Natural killer cell (primary cell): ENCODE data around the gene PDZRN3. TPM values are rescaled to one million over a fixed set of nuclear protein-coding genes. Genes with fewer than 3 reads are reported as not detected.

Experiments
- ATAC-seq, 3 donors: fragments of 150-1000 bp in 2 of 3; fragments of 200-7000 bp in 1 of 3; cut with Tn5 transposase; 1 replicate in 1 of 3; 2 replicates in 2 of 3; pipeline ENCODE4 v1.10.0; 2021; ENCODE audit warnings: mild to moderate bottlenecking in 2 of 3, moderate library complexity in 2 of 3
- DNase-seq, 2 donors: peaks; one replicate each; pipeline versions ENCODE4 v3.0.0 to v3.0.0-alpha.2; 2013 to 2021; ENCODE audit warnings: mixed read lengths in 1 of 2
- H3K27ac ChIP-seq: one replicate; pipeline ENCODE4 v1.5.1; 2013; ENCODE audit warnings: mild to moderate bottlenecking, low read length
- H3K27me3 ChIP-seq: one replicate; pipeline ENCODE4 v1.6.1; 2013; ENCODE audit warnings: low read length; ENCODE audit not compliant: control insufficient read depth, insufficient read depth
- H3K36me3 ChIP-seq: one replicate; pipeline ENCODE4 v1.6.1; 2013; ENCODE audit warnings: low read length; ENCODE audit not compliant: control insufficient read depth, insufficient read depth
- H3K4me1 ChIP-seq: one replicate; pipeline ENCODE4 v1.6.1; 2013; ENCODE audit warnings: low read length; ENCODE audit not compliant: control insufficient read depth, insufficient read depth
- H3K4me3 ChIP-seq: one replicate; pipeline ENCODE4 v1.5.1; 2013; ENCODE audit warnings: low read length
- H3K9me3 ChIP-seq: one replicate; pipeline ENCODE4 v1.6.1; 2013; ENCODE audit warnings: low read length; ENCODE audit not compliant: control insufficient read depth, insufficient read depth
- H3K27ac Mint-ChIP-seq, 2 donors: one replicate each; pipeline ENCODE4 v1.8.0; 2022; ENCODE audit warnings: mild to moderate bottlenecking in 2 of 2, mixed read lengths in 2 of 2, moderate library complexity in 1 of 2
- H3K27me3 Mint-ChIP-seq, 2 donors: one replicate each; pipeline ENCODE4 v1.8.0; 2022; ENCODE audit warnings: low read depth in 2 of 2, mixed read lengths in 2 of 2
- H3K36me3 Mint-ChIP-seq: one replicate; pipeline ENCODE4 v1.8.0; 2022; ENCODE audit warnings: mixed read lengths
- H3K4me1 Mint-ChIP-seq, 2 donors: one replicate each; pipeline ENCODE4 v1.8.0; 2022; ENCODE audit warnings: mixed read lengths in 2 of 2
- H3K4me3 Mint-ChIP-seq: one replicate; pipeline ENCODE4 v1.8.0; 2022; ENCODE audit warnings: mild to moderate bottlenecking, moderate library complexity, mixed read lengths
- H3K9me3 Mint-ChIP-seq, 2 donors: one replicate each; pipeline ENCODE4 v1.8.0; 2022; ENCODE audit warnings: mixed read lengths in 2 of 2
- CTCF ChIP-seq: fragments of 200-600 bp; IDR thresholded peaks from one replicate; pipeline ENCODE4 v1.8.0; 2022; ENCODE audit warnings: antibody characterized with exemption
- WGBS: methylation state at CpG from one replicate; pipeline ENCODE4 v1.1.7; 2013; ENCODE audit warnings: missing lambda C conversion rate; ENCODE audit not compliant: insufficient coverage; 5-methylcytosine and 5-hydroxymethylcytosine counted together
- intact Hi-C: fragments of 100-400 bp; cut with micrococcal nuclease; formaldehyde crosslinking; loops from one replicate; pipeline ENCODE4 v1.14.2; 2022
- total RNA-seq, 4 donors: library from RNA; stranded (reverse); fragments of 120-200 nt in 1 of 4; gene quantifications; one replicate each; pipeline versions ENCODE4 v1.2.3 to v1.2.4, GENCODE V29; 2013 to 2022

Gene PDZRN3
- total RNA-seq, 3 donors from 2014 or later (not counting 1 experiment from before 2014, with no cell fraction given) = not detected

- no peak for TF ChIP-seq CTCF
- Mint-ChIP-seq H3K9me3 (peaks cover 0 to 2% of the 10 kb centered on the region in 2 donors), H3K27me3 (no peaks in the 10 kb centered on the region), H3K27ac (no peak overlapping the region), H3K4me1 (no peaks in the 10 kb centered on the region), H3K4me3 (no peak overlapping the region), H3K36me3 (no peaks in the 10 kb centered on the region)
- H3K36me3 ChIP-seq = no peaks in the 10 kb centered on the region
- H3K27me3 ChIP-seq = no peaks in the 10 kb centered on the region
- no peaks in the 10 kb centered on the region for H3K9me3 ChIP-seq
- no peak for DNase-seq
- ATAC-seq = no peak
- intact Hi-C loops = no loop called here
- WGBS = 84% methylated on average over 3 of the region's 3 CpGs
- H3K4me3 ChIP-seq = no peak overlapping the region
- H3K27ac ChIP-seq = no peak overlapping the region
- no peaks in the 10 kb centered on the region for H3K4me1 ChIP-seq
Observed at GRCh38 chr3:73556520-73557372, 68.0 kb downstream of the PDZRN3 start.

GRCh38 chr3:73555076-73555475 lies 69.7 kb downstream of the PDZRN3 start:
- TF ChIP-seq CTCF = no peak
- Mint-ChIP-seq H3K27me3 (no peaks in the 10 kb centered on the region), H3K36me3 (no peaks in the 10 kb centered on the region), H3K27ac (no peak overlapping the region), H3K9me3 (peaks cover 0 to 2% of the 10 kb centered on the region in 2 donors), H3K4me3 (no peak overlapping the region), H3K4me1 (no peaks in the 10 kb centered on the region)
- H3K4me1 ChIP-seq = no peaks in the 10 kb centered on the region
- H3K27me3 ChIP-seq = no peaks in the 10 kb centered on the region
- no peak for DNase-seq
- ATAC-seq = no peak
- no peak overlapping the region for H3K4me3 ChIP-seq
- no peaks in the 10 kb centered on the region for H3K9me3 ChIP-seq
- no peak overlapping the region for H3K27ac ChIP-seq
- no peaks in the 10 kb centered on the region for H3K36me3 ChIP-seq
- WGBS = no CpG with 5 or more reads among the region's 2 CpGs
- intact Hi-C loops = no loop called here

DNA sequence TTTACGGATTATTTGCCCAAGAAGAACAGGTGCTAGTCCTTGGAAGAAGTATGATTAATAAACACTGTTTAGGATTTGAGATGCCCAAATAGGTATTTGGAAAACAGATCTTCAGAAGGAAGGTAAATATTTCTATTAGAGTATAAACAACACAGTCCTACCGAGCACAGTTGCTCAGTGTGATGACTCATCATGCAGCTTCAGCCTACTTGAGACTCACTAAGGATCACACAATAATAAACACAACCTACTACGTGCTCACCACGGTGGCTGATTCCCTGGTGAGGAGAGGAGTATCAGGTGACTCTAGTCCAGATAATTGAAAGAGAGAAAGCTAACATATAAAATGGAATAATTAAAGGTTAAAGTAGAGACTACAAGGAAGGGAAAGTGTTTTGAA lies 72.0 kb downstream of the PDZRN3 start:
- Histone ChIP-seq H3K27ac (no peak overlapping the region), H3K27me3 (no peaks in the 10 kb centered on the region), H3K4me1 (no peaks in the 10 kb centered on the region), H3K9me3 (no peaks in the 10 kb centered on the region), H3K4me3 (no peak overlapping the region), H3K36me3 (no peaks in the 10 kb centered on the region)
- DNase-seq (no peak), ATAC-seq (no peak)
- WGBS = 84% methylated on average over 2 of the region's 4 CpGs
- no peaks in the 10 kb centered on the region for H3K36me3 Mint-ChIP-seq
- no peak for TF ChIP-seq CTCF
- no peak overlapping the region for H3K27ac Mint-ChIP-seq
- H3K9me3 Mint-ChIP-seq = peaks cover 0 to 2% of the 10 kb centered on the region in 2 donors
- H3K27me3 Mint-ChIP-seq = no peaks in the 10 kb centered on the region
- no peaks in the 10 kb centered on the region for H3K4me1 Mint-ChIP-seq
- no peak overlapping the region for H3K4me3 Mint-ChIP-seq
- intact Hi-C loops = no loop called here

GRCh38 chr3:73550032-73550431 lies 74.7 kb downstream of the PDZRN3 start:
- Mint-ChIP-seq H3K36me3 (no peaks in the 10 kb centered on the region), H3K27me3 (no peaks in the 10 kb centered on the region), H3K9me3 (peaks cover 0 to 4% of the 10 kb centered on the region in 2 donors), H3K4me3 (no peak overlapping the region), H3K27ac (no peak overlapping the region), H3K4me1 (no peaks in the 10 kb centered on the region)
- H3K4me1 ChIP-seq = no peaks in the 10 kb centered on the region
- 77% methylated on average over 7 of the region's 7 CpGs for WGBS
- no peak for TF ChIP-seq CTCF
- H3K27ac ChIP-seq = no peak overlapping the region
- no peaks in the 10 kb centered on the region for H3K9me3 ChIP-seq
- intact Hi-C loops = no loop called here
- H3K36me3 ChIP-seq = no peaks in the 10 kb centered on the region
- H3K4me3 ChIP-seq = no peak overlapping the region
- no peaks in the 10 kb centered on the region for H3K27me3 ChIP-seq
- no peak for DNase-seq
- ATAC-seq = no peak
